Activated CD4-positive, alpha-beta T cell treated with anti-CD3 and anti-CD28 coated beads, Interleukin-2, Interleukin-6, amounts not matched to agents 100 ng/mL and 50 ng/mL, durations not matched to agents 16 hours and 8 hours (primary cell): Measurements from ENCODE around the gene DYSF.

Source experiments
- DNase-seq: peaks from one replicate; pipeline ENCODE4 v3.0.0-alpha.2; 2020

The DYSF gene

GRCh38 chr2:71697106-71698004, 244.0 kb downstream of the DYSF start:
- DNase-seq: no peak

GRCh38 chr2:71699428-71699827, 246.1 kb downstream of the DYSF start:
- DNase-seq: no peak

GRCh38 chr2:71700041-71700657, 246.8 kb downstream of the DYSF start:
- no peak for DNase-seq

GRCh38 chr2:71700658-71701397, 247.5 kb downstream of the DYSF start:
- no peak for DNase-seq

- DNase-seq: no peak
Measured at GRCh38 chr2:71702071-71702970, 249.0 kb downstream of the DYSF start.

- DNase-seq: no peak
Measured at GRCh38 chr2:71702971-71703898, 249.9 kb downstream of the DYSF start.

GRCh38 chr2:71704131-71704561, 250.8 kb downstream of the DYSF start:
- DNase-seq: no peak

GRCh38 chr2:71704688-71705087, 251.3 kb downstream of the DYSF start:
- DNase-seq: no peak

GRCh38 chr2:71705171-71705960, 252.0 kb downstream of the DYSF start:
- no peak for DNase-seq

- DNase-seq: no peak
Measured at GRCh38 chr2:71706121-71706520, 252.8 kb downstream of the DYSF start.

- no peak for DNase-seq
Measured at GRCh38 chr2:71706836-71707235, 253.5 kb downstream of the DYSF start.

- no peak for DNase-seq
Measured at GRCh38 chr2:71710367-71711132, 257.2 kb downstream of the DYSF start.

- no peak for DNase-seq
Measured at GRCh38 chr2:71711133-71711855, 257.9 kb downstream of the DYSF start.

GRCh38 chr2:71712158-71712818, 258.9 kb downstream of the DYSF start:
- DNase-seq: no peak

GRCh38 chr2:71713581-71714580, 260.5 kb downstream of the DYSF start:
- DNase-seq: no peak

GRCh38 chr2:71714601-71715240, 261.4 kb downstream of the DYSF start:
- no peak for DNase-seq
